H7 (cell line): ENCODE measurements around the gene OR4C45. TPM values are rescaled to one million over a fixed set of nuclear protein-coding genes. Genes with fewer than 3 reads are reported as not detected.
A peak's percentile ranks its signal among the peaks of the same experiment; 100 is the strongest.
"Not testable (repeated sequence)": the region's sequence is repeated elsewhere in the genome, so short reads cannot be mapped to it uniquely, and the experiment has no call there.

Experiments
- DNase-seq: peaks from one replicate; pipeline ENCODE4 v3.0.0; 2012
- H3K27me3 ChIP-seq: 2 replicates; pipeline ENCODE4 v1.6.0; 2011; ENCODE audit warnings: mild to moderate bottlenecking, low read length; ENCODE audit not compliant: control insufficient read depth, insufficient read depth
- H3K36me3 ChIP-seq: replicated peaks from 2 replicates; pipeline ENCODE4 v1.5.1; 2011; ENCODE audit warnings: low read length; ENCODE audit not compliant: control insufficient read depth, insufficient read depth
- H3K4me3 ChIP-seq: 2 replicates; pipeline ENCODE4 v1.5.1; 2011; ENCODE audit warnings: low read depth, mild to moderate bottlenecking, control low read depth, low read length, moderate library complexity; ENCODE audit not compliant: insufficient read depth
- total RNA-seq: library from RNA; depleted of rRNA; stranded (reverse); fragments of >200 nt; shearing (Covaris generic); gene quantifications from 2 replicates; pipeline ENCODE4 v1.2.3, GENCODE V29; 2014; rRNA removed

The OR4C45 gene
- not detected in 2 replicates for total RNA-seq

DNA sequence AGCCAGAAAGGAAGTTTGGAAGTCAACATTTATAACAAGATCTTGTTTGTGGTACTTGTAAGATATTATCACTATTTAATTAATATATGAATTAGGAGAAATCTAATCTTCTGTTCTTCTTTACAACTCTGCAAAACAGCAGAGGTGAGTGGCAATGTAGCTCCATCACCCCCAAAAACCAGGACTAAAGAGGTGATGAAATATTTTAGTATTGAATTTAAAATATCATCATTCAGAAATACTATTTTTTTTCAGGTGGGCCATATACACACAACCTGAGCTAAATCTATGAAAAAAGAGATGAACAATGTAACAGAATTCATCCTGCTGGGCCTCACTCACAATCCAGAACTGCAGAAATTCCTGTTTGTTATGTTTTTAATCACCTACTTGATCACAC, at the start of gene OR4C45:
OR4C45 (plus strand) TSS at position 301 of the 400 bp plus-strand sequence.
- DNase-seq = no peak
- no peaks in the 10 kb centered on the region for H3K27me3 ChIP-seq
- no peak within 1 kb of the TSS for H3K4me3 ChIP-seq
- no peaks in the 10 kb centered on the region for H3K36me3 ChIP-seq

DNA sequence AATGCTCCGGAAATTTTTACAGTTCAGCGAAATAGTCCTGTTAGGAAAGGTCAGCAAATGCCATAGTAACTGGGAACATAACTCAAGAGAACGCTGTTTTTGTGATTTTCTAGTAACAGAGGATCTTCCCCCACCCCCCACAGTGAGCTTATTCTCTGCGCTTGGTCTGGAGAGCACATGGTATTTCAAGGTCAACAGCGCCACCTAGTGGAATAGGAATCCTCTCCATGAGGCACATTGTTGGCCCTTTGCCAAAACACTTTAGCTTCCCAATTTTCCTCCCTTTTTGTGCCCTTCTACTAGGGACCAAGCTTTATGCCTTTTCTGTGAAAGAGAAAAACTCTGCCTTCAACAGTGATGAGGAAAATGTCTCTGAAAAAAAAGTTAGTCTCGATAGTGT, 37.1 kb upstream of the OR4C45 start:
- DNase-seq = peak; percentile 1
- Histone ChIP-seq H3K36me3 (no peaks in the 10 kb centered on the region), H3K27me3 (no peaks in the 10 kb centered on the region), H3K4me3 (no peak overlapping the region)

DNA sequence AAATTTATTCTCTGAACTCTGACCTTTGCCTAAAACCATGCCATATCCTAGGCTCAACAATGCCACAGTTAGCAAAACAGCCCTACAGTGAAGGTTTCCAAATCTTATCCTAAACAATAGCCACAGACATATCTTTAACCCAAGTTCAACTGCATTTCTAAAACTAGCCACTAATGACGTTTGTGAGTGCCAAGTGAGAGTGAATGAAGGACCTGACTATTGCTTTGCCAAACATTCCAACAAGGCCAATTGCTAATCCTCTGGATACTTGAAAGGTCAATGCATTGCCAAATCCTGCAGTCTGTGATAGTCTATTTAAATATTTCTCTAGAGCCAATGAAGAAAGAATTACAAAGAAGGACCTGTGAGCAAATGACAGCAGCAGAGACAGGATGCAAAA, 2.5 kb upstream of the OR4C45 start:
- Histone ChIP-seq H3K27me3 (no peaks in the 10 kb centered on the region), H3K4me3 (no peak overlapping the region), H3K36me3 (no peaks in the 10 kb centered on the region)
- DNase-seq = no peak

DNA sequence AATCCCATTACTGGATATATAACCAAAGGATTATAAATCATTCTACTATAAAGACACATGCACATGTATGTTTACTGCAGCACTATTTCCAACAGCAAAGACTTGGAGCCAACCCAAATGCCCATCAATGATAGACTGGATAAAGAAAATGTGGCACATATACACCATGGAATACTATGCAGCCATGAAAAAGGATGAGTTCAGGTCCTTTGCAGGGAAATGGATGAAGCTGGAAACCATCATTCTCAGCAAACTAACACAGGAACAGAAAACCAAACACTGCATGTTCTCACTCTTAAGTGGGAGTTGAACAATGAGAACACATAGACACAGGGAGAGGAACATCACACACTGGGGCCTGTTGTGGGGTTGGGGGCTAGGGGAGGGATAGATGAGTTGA, 3.6 kb downstream of the OR4C45 start:
- not testable (repeated sequence) for H3K36me3 ChIP-seq, H3K27me3 ChIP-seq, DNase-seq, H3K4me3 ChIP-seq

DNA sequence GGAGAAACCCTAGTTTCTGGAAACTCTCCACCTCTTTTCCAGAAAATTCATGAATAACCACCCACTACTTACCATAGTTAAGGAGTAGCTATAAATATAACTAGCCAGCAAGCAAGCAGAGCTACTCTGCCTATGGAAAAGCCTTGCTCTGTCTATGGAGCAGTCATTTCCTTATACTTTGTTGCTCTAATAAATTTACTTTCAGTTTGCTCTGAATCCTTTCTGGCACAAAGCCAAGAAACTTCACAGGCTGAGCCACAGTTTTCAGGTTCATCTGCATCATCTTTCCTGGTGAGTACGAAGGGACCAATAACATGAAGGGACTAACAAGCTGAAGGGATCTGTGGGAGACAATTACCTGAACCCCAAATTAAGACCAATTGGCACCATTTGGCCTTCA, 4.6 kb downstream of the OR4C45 start:
- Histone ChIP-seq H3K36me3 (no peaks in the 10 kb centered on the region), H3K4me3 (no peak overlapping the region), H3K27me3 (no peaks in the 10 kb centered on the region)
- no peak for DNase-seq

DNA sequence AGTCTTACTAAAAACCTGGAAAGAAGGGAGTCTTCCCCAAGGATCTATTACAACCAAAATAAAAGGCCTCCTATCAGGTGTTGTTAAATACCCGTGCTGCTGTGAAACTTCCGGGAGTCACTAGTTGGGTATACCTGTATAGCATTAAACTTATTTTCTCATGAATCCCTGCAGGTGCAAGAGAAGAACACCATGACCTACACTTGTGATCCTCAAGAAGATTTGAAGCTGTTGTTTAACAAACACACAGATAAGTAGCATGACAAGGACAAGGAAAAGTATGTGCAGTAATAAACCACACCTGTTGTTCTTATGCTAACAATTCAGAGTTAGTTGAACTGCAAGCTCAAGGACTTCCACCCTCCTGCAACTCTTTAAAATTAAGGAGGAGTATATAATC, 12.0 kb downstream of the OR4C45 start:
- H3K4me3 ChIP-seq = no peak overlapping the region
- no peaks in the 10 kb centered on the region for H3K27me3 ChIP-seq
- no peak for DNase-seq
- no peaks in the 10 kb centered on the region for H3K36me3 ChIP-seq

DNA sequence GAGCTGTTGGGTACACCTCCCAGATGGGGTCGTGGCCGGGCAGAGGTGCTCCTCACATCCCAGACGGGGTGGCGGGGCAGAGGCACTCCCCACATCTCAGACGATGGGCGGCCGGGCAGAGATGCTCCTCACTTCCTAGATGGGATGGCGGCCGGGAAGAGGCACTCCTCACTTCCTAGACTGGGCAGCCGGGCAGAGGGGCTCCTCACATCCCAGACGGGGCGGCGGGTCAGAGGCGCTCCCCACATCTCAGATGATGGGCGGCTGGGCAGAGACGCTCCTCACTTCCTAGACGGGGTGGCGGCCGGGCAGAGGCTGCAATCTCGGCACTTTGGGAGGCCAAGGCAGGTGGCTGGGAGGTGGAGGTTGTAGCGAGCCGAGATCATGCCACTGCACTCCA, 30.4 kb downstream of the OR4C45 start:
- H3K4me3 ChIP-seq, H3K36me3 ChIP-seq, DNase-seq, H3K27me3 ChIP-seq: not testable (repeated sequence)

DNA sequence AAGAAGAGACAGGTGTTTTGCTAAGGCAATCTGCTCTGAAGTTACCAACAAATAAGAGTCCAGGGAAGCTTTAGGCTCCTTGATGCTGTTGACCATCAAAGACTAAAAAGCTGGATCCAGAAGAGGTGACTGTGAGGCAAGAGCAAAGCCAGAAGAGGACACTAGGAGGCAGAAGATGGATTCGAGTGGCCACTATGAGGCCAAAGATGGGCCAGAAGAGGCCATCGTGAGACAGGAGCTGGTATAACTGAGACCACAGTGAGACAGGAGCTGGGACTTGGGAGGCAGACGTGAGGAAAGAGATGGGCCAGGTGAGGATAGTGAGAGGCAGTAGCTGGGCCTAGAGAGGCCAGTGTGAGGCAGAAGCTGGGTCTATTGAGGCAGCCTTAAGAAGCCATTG, 37.7 kb downstream of the OR4C45 start:
- Histone ChIP-seq H3K27me3 (no peaks in the 10 kb centered on the region), H3K36me3 (no peaks in the 10 kb centered on the region), H3K4me3 (no peak overlapping the region)
- DNase-seq = no peak

DNA sequence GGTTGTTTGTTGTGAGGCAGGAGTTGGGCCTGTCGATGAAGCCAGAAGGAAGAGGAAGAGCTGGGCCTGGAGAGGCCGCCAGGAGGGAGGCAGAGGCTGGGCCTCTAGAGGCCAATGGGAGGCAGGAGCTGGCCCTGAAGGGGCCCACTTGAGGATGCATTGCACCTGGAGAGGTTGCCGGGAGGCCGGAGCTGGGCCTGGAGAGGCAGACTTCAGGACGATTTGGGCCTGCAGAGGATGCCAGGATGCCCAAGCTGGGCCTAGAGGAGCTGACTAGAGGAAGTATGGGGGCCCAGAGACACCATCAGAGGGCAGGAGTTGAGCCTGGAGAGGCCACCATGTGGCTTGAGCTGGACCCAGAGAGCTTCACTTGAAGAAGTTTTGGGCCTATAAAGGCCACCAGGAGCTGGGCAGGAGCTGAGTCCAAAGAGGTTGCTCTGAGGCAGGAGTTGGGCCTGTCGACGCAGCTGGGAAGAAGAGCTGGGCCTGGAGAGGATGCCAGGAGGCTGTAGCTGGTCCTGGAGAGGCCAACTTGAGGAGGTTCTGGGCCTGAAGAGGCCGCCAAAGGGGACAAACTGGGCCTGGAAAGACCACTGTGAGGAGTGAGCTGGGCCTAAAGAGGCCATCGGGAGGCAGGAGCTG, 39.0 kb downstream of the OR4C45 start:
- no peak for DNase-seq
- no peaks in the 10 kb centered on the region for H3K36me3 ChIP-seq
- H3K27me3 ChIP-seq = no peaks in the 10 kb centered on the region
- no peak overlapping the region for H3K4me3 ChIP-seq

DNA sequence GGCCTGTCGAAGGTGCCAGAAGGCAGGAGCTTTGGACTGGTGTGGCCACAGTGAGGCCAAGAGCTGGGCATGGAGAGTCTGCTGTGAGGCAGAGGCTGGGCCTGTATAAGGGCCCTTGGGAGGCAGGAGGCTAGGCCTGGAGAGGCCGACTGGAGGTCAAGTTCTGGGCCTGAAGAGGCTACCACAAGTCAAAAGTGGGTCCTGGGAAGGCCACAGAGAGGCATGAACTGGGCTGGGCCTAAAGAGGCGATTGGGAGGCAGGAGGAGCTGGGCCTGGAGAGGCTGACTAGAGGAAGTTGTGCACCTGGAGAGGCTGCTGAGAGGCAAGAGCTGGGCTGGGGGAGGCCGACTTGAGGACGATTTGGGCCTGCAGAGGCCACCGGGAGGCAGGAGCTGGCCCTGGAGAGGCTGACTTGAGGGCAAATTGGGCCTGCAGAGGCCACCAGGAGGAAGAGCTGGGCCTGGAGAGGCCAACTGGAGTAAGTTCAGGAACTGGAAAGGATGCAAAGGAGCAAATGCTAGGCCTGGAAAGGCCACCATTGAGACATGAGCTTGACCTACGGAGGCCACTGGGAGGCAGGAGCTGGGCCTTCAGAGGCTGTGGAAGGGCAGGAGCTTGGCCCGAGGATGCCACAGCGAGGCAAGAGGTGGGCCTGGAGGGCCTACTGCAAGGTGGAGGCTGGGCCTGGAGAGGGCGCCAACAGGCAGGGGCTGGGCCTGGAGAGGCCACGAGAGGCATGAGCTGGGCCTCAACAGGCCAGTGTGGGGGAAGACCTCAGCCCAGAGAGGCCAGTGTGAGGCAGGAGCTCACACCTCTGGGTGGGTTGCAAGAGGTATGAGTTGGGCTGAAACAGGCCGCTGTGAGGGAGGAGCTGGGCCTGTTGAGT, 39.8 kb downstream of the OR4C45 start:
- Histone ChIP-seq H3K27me3 (no peaks in the 10 kb centered on the region), H3K4me3 (no peak overlapping the region), H3K36me3 (no peaks in the 10 kb centered on the region)
- no peak for DNase-seq

DNA sequence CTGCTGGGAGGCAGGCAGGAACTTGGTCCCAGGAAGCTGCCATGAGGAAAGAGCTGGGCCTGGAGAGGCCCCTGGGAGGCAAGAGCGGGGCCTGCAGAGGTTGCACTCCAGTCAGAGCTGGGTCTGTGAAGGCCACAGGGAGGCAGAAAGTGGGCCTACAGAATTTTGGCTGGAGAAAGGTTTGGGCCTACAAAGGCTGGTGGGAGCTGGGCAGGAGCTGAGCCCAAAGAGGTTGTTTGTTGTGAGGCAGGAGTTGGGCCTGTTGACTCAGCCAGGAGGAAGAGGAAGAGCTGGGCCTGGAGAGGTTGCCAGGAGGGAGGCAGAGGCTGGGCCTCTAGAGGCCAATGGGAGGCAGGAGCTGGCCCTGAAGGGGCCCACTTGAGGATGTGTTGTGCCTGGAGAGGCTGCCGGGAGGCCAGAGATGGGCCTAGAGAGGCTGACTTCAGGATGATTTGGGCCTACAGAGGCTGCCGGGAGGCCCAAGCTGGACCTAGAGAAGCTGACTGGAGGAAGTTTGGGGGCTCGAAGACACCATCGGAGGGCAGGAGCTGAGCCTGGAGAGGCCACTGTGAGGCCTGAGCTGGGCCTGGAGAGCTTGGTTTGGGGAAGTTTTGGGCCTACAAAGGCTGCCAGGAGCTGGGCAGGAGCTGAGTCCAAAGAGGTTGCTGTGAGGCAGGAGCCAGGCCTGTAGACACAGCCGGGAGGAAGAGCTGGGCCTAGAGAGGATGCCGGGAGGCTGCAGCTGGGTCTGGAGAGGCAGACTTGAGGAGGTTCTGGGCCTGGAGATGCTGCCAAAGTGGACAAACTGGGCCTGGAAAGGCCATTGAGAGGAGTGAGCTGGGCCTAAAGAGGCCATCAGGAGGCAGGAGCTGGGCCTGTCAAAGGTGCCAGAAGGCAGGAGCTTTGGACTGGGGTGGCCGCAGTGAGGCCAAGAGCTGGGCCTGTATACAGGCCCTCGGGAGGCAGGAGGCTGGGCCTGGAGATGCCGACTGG, 40.7 kb downstream of the OR4C45 start:
- no peaks in the 10 kb centered on the region for H3K36me3 ChIP-seq
- H3K27me3 ChIP-seq = no peaks in the 10 kb centered on the region
- DNase-seq = no peak
- no peak overlapping the region for H3K4me3 ChIP-seq

DNA sequence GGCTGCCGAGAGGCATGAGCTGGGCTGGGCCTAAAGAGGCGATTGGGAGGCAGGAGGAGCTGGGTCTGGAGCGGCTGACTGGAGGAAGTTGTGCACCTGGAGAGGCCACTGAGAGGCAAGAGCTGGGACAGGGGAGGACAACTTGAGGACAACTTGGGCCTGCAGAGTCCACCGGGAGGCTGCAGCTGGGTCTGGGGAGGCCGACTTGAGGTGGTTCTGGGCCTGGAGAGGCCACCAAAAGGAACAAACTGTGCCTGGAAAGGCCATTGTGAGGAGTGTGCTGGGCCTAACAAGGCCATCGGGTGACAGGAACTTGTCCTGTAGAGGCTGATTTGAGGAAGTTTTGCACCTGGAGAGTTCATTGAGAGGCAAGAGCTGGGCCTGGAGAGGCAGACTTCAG, 41.5 kb downstream of the OR4C45 start:
- no peak for DNase-seq
- Histone ChIP-seq H3K4me3 (no peak overlapping the region), H3K36me3 (no peaks in the 10 kb centered on the region), H3K27me3 (no peaks in the 10 kb centered on the region)

DNA sequence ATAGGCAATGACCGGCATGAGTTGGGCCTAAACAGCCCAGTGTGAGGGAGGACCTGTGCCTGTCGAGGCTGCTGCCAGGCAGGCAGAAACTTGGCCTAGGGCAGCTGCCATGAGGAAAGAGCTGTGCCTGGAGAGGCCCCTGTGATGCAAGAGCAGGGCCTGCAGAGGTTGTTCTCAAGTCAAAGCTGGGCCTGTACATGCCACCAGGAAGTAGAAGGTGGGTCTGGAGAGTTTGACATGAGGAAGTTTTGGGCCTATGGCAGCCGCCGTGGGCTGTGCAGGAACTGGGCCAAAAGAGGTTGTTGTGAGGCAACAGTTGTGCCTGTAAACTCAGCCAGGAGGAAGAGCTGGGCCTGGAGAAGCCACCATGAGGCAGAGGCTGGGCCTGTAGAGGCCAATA, 43.2 kb downstream of the OR4C45 start:
- H3K4me3 ChIP-seq = no peak overlapping the region
- no peaks in the 10 kb centered on the region for H3K27me3 ChIP-seq
- no peak for DNase-seq
- no peaks in the 10 kb centered on the region for H3K36me3 ChIP-seq

DNA sequence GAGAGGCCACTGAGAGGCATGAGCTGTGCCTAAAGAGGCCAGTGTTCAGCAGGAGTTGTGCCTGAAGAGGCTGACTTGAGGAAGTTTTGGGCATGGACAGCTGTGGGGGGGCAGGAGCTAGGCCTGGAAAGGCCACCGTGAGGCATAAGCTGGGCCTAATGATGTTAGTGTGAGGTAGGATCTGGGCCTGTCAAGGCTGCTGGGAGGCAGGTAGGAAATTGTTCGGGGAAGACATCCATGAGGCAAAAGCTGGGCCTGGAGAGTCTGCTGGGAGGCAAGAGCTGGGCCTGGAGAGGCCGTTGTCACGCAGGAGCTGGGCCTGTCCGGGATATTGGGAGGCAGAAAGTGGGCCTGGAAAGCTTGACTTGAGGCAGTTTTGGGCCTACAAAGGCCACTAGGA, 44.9 kb downstream of the OR4C45 start:
- Histone ChIP-seq H3K27me3 (no peaks in the 10 kb centered on the region), H3K4me3 (no peak overlapping the region), H3K36me3 (no peaks in the 10 kb centered on the region)
- no peak for DNase-seq
